Measurements from ENCODE around the gene NDUFAF4. TPM values are rescaled to one million over a fixed set of nuclear protein-coding genes. Genes with fewer than 3 reads are reported as not detected.

Gene NDUFAF4
- total and polyA plus RNA-seq, 2 of the 13 experiments (the other 11 are each of a cell fraction or from before 2014, with no cell fraction given), result 41.3 to 59.7 TPM

DNA sequence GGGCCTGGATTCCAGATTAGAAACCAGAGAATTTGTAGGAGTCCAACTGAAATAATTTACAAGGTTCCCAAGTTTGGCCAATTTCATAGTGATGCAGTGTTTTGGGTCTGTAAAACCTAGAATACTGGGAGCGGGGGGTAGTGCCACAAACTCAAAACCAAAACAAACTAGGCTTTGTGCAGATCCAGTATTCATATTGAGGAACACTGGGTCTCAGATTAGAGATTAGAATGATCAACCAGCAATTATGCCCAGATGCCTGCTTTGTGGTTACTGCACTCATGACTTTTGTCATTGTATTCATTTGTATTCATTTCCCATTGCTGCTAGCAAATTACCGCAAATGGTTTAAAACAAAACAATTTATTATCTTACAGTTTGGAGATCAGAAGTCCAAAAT is 3.2 kb upstream of the NDUFAF4 start (continued):
- TF ChIP-seq ZBTB40 (IDR thresholded peaks at IDR 0.05) (no peak), ZBTB40 (CRISPR knock-in tag; IDR thresholded peaks at IDR 0.05) (no peak), SP4 (CRISPR knock-in tag; IDR thresholded peaks at IDR 0.05) (no peak), BHLHE40 (IDR thresholded peaks at IDR 0.05; ENCODE audit: low read length) (no peak)
- TF ChIP-seq, protein P1, sequence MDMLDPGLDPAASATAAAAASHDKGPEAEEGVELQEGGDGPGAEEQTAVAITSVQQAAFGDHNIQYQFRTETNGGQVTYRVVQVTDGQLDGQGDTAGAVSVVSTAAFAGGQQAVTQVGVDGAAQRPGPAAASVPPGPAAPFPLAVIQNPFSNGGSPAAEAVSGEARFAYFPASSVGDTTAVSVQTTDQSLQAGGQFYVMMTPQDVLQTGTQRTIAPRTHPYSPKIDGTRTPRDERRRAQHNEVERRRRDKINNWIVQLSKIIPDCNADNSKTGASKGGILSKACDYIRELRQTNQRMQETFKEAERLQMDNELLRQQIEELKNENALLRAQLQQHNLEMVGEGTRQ (IDR thresholded peaks at IDR 0.05; ENCODE audit: low read depth, low read length), result no peak
- TF ChIP-seq, protein P1 (CRISPR knock-in tag; IDR thresholded peaks at IDR 0.05; ENCODE audit: borderline replicate concordance), result no peak

Data from HepG2 (cell line).